H1 (cell line): ENCODE measurements around the gene RABEP2. TPM values are rescaled to one million over a fixed set of nuclear protein-coding genes. Genes with fewer than 3 reads are reported as not detected.

Experiments used
- CTCF ChIA-PET: fragments of 300-600 bp; sonication (Branson Sonifier 250); formaldehyde crosslinking; loops from one replicate; lab custom pipeline; 2021; ENCODE audit not compliant: partially characterized antibody; lab: Charles Lee
- POLR2A ChIA-PET: fragments of 300-600 bp; sonication (Branson Sonifier 250); formaldehyde crosslinking; loops from one replicate; lab custom pipeline; 2021; ENCODE audit warnings: inconsistent platforms; ENCODE audit not compliant: partially characterized antibody; lab: Charles Lee
- DNase-seq, 2 experiments: peaks; one replicate each; pipeline versions ENCODE4 v3.0.0 to v3.0.0-alpha.2; 2010 to 2022; ENCODE audit warnings: low spot score in 2 of 2, low read depth in 1 of 2, mixed read lengths in 1 of 2
- FAIRE-seq: peaks from 2 replicates; lab custom pipeline; 2011; peaks lifted over from hg19 to GRCh38; lab: Jason Lieb, UNC
- H2AFZ ChIP-seq: 2 replicates; pipeline ENCODE4 v1.8.1; 2012; ENCODE audit warnings: low read length, inconsistent platforms
- H2AK5ac ChIP-seq: 2 replicates; pipeline ENCODE4 v1.6.1; 2013; ENCODE audit warnings: low read depth, low read length
- H2BK120ac ChIP-seq: replicated peaks from 2 replicates; pipeline ENCODE3; 2013; ENCODE audit warnings: low read depth, low read length, inconsistent platforms
- H2BK12ac ChIP-seq: 2 replicates; pipeline ENCODE4 v1.6.1; 2013; ENCODE audit warnings: low read depth, low read length
- H2BK15ac ChIP-seq: 2 replicates; pipeline ENCODE4 v1.6.1; 2013; ENCODE audit warnings: low read length
- H2BK20ac ChIP-seq: 2 replicates; pipeline ENCODE4 v1.6.1; 2013; ENCODE audit warnings: low read length
- H2BK5ac ChIP-seq: 2 replicates; pipeline ENCODE4 v1.6.1; 2013; ENCODE audit warnings: low read depth, low read length
- H3K14ac ChIP-seq: 2 replicates; pipeline ENCODE4 v1.6.1; 2013; ENCODE audit warnings: inconsistent platforms; ENCODE audit not compliant: insufficient read length
- H3K18ac ChIP-seq: 2 replicates; pipeline ENCODE4 v1.6.1; 2013; ENCODE audit warnings: low read length; ENCODE audit errors: extremely low read depth
- H3K23ac ChIP-seq: 2 replicates; pipeline ENCODE4 v1.6.1; 2013; ENCODE audit warnings: inconsistent platforms; ENCODE audit not compliant: insufficient read length
- H3K23me2 ChIP-seq: 2 replicates; pipeline ENCODE4 v1.6.1; 2013; ENCODE audit warnings: low read depth, low read length
- H3K27ac ChIP-seq: 2 replicates; pipeline ENCODE4 v1.6.1; 2011; ENCODE audit warnings: low read depth, low read length, inconsistent platforms
- H3K27me3 ChIP-seq, 4 experiments: replicated peaks in 1 of 4; 1 replicate in 1 of 4; 2 replicates in 3 of 4; pipeline versions ENCODE4 v1.6.1 to v1.8.1; 2011 to 2013; ENCODE audit warnings: low read length in 3 of 4, mild to moderate bottlenecking in 3 of 4, inconsistent platforms in 2 of 4, mixed read lengths in 2 of 4, moderate library complexity in 1 of 4; ENCODE audit not compliant: control insufficient read depth in 3 of 4, insufficient read depth in 3 of 4; ENCODE audit errors: extremely low read depth in 1 of 4
- H3K36me3 ChIP-seq, 4 experiments: 2 replicates each; pipeline versions ENCODE4 v1.6.1 to v1.8.1; 2011 to 2013; ENCODE audit warnings: mild to moderate bottlenecking in 4 of 4, low read length in 3 of 4, moderate library complexity in 2 of 4, control low read depth in 1 of 4, inconsistent platforms in 1 of 4; ENCODE audit not compliant: insufficient read depth in 4 of 4, control insufficient read depth in 2 of 4
- H3K4ac ChIP-seq: replicated peaks from 2 replicates; pipeline ENCODE3; 2013; ENCODE audit warnings: low read length, low read depth, mixed read lengths, inconsistent platforms; ENCODE audit not compliant: insufficient read length
- H3K4me1 ChIP-seq, 4 experiments: replicated peaks in 1 of 4; 1 replicate in 1 of 4; 2 replicates in 3 of 4; pipeline versions ENCODE4 v1.6.1 to v1.8.1; 2011 to 2013; ENCODE audit warnings: low read length in 3 of 4, inconsistent platforms in 2 of 4, mixed read lengths in 1 of 4; ENCODE audit not compliant: insufficient read depth in 4 of 4, control insufficient read depth in 3 of 4
- H3K4me2 ChIP-seq, 2 experiments: 2 replicates each; pipeline versions ENCODE4 v1.6.1 to v1.8.1; 2011 to 2013; ENCODE audit warnings: low read depth in 2 of 2, low read length in 2 of 2, control low read depth in 1 of 2, inconsistent platforms in 1 of 2, mild to moderate bottlenecking in 1 of 2; ENCODE audit not compliant: insufficient read depth in 1 of 2
- H3K4me3 ChIP-seq, 4 experiments: fragments of 200-600, 300-600 bp in 1 of 4; sonication (generic), shearing (Covaris generic), sonication (Bioruptor Twin) in 1 of 4; 2 replicates each; pipeline versions ENCODE4 v1.5.1 to v1.8.1; 2011 to 2016; ENCODE audit warnings: low read length in 4 of 4, low read depth in 3 of 4, control low read depth in 2 of 4, inconsistent platforms in 2 of 4, mild to moderate bottlenecking in 2 of 4, mixed read lengths in 1 of 4, moderate library complexity in 1 of 4; ENCODE audit not compliant: insufficient read depth in 2 of 4; ENCODE audit errors: extremely low read depth in 1 of 4
- H3K56ac ChIP-seq: replicated peaks from 2 replicates; pipeline ENCODE3; 2013; ENCODE audit warnings: low read depth, mild to moderate bottlenecking, mixed read lengths, low read length, inconsistent platforms; ENCODE audit not compliant: insufficient read length
- H3K79me1 ChIP-seq: 2 replicates; pipeline ENCODE4 v1.6.1; 2013; ENCODE audit warnings: low read depth, low read length, control low read depth
- H3K79me2 ChIP-seq, 2 experiments: 2 replicates each; pipeline versions ENCODE4 v1.6.1 to v1.8.1; 2012 to 2013; ENCODE audit warnings: low read length in 2 of 2, mild to moderate bottlenecking in 2 of 2, inconsistent platforms in 1 of 2; ENCODE audit not compliant: insufficient read depth in 2 of 2, control insufficient read depth in 1 of 2
- H3K9ac ChIP-seq, 4 experiments: replicated peaks in 1 of 4; 1 replicate in 1 of 4; 2 replicates in 3 of 4; pipeline versions ENCODE4 v1.6.1 to v1.8.1; 2011 to 2013; ENCODE audit warnings: low read depth in 3 of 4, low read length in 3 of 4, control low read depth in 2 of 4, mild to moderate bottlenecking in 2 of 4, moderate library complexity in 2 of 4, inconsistent platforms in 1 of 4; ENCODE audit errors: extremely low read depth in 1 of 4
- H3K9me3 ChIP-seq, 2 experiments: 2 replicates each; pipeline versions ENCODE4 v1.6.1 to v1.8.1; 2012 to 2013; ENCODE audit warnings: mild to moderate bottlenecking in 2 of 2, moderate library complexity in 2 of 2, control low read depth in 1 of 2, inconsistent platforms in 1 of 2, low read depth in 1 of 2, low read length in 1 of 2, mixed read lengths in 1 of 2; ENCODE audit not compliant: insufficient read depth in 2 of 2
- H4K20me1 ChIP-seq, 2 experiments: replicated peaks in 1 of 2; 2 replicates each; pipeline versions ENCODE3 to v1.8.1; 2011 to 2013; ENCODE audit warnings: inconsistent platforms in 2 of 2, low read length in 2 of 2, mild to moderate bottlenecking in 1 of 2; ENCODE audit not compliant: insufficient read depth in 2 of 2, control insufficient read depth in 1 of 2
- H4K5ac ChIP-seq: 2 replicates; pipeline ENCODE4 v1.6.1; 2013; ENCODE audit warnings: low read length, low read depth, mixed read lengths, inconsistent platforms; ENCODE audit not compliant: insufficient read length
- H4K8ac ChIP-seq: 2 replicates; pipeline ENCODE4 v1.8.0; 2013; ENCODE audit warnings: mild to moderate bottlenecking, moderate library complexity, low read length, inconsistent platforms; ENCODE audit not compliant: insufficient read depth; ENCODE audit errors: extremely low read depth
- H4K91ac ChIP-seq: replicated peaks from 2 replicates; pipeline ENCODE3; 2013; ENCODE audit warnings: low read length, mixed read lengths, inconsistent platforms; ENCODE audit not compliant: insufficient read length
- ATF2 ChIP-seq: IDR thresholded peaks from 2 replicates; pipeline ENCODE4 v1.6.1; 2012; ENCODE audit warnings: low read length, inconsistent platforms
- ATF3 ChIP-seq: IDR thresholded peaks from 2 replicates; pipeline ENCODE4 v1.6.1; 2011; ENCODE audit warnings: low read depth, mild to moderate bottlenecking, low read length; ENCODE audit not compliant: insufficient read depth
- CBX8 ChIP-seq: fragments of 300-800, 300-1000 bp; sonication (generic); IDR thresholded peaks from 2 replicates; pipeline ENCODE4 v1.7.1; 2016; ENCODE audit warnings: low read depth, low read length, borderline replicate concordance
- CTBP2 ChIP-seq: IDR thresholded peaks from 2 replicates; pipeline ENCODE4 v1.7.0; 2011; ENCODE audit warnings: borderline replicate concordance, mild to moderate bottlenecking, moderate library complexity, mixed read lengths, low read length; ENCODE audit not compliant: insufficient read depth, insufficient read length
- FOSL1 ChIP-seq: IDR thresholded peaks from 2 replicates; pipeline ENCODE4 v1.6.1; 2011; ENCODE audit warnings: mild to moderate bottlenecking, low read depth, low read length, moderate library complexity; ENCODE audit not compliant: insufficient read depth
- POU5F1 ChIP-seq: IDR thresholded peaks from 2 replicates; pipeline ENCODE4 v1.6.1; 2011; ENCODE audit warnings: low read depth, mild to moderate bottlenecking, low read length, moderate library complexity
- RBBP5 ChIP-seq: IDR thresholded peaks from 2 replicates; pipeline ENCODE4 v1.7.1; 2012; ENCODE audit warnings: low read depth, mild to moderate bottlenecking, inconsistent platforms, low read length, moderate library complexity, borderline replicate concordance
- RXRA ChIP-seq: IDR thresholded peaks from 2 replicates; pipeline ENCODE4 v1.6.1; 2011; ENCODE audit warnings: low read depth, mild to moderate bottlenecking, low read length, moderate library complexity; ENCODE audit not compliant: insufficient read depth
- YY1 ChIP-seq: IDR thresholded peaks from 2 replicates; pipeline ENCODE4 v1.6.1; 2011; ENCODE audit warnings: low read depth, mild to moderate bottlenecking, low read length
- WGBS, 2 experiments: shearing (Covaris generic) in 1 of 2; methylation state at CpG; one replicate each; pipeline versions ENCODE4 v1.1.6 to v1.1.7; 2013 to 2015; ENCODE audit warnings: low lambda C conversion rate in 2 of 2, mixed read lengths in 2 of 2, inconsistent platforms in 1 of 2, low coverage in 1 of 2, missing lambda C conversion rate in 1 of 2; ENCODE audit not compliant: insufficient replicate concordance in 2 of 2, insufficient coverage in 1 of 2, insufficient read length in 1 of 2; ENCODE audit errors: extremely low coverage in 1 of 2, missing lambda C conversion rate in 1 of 2; 5-methylcytosine and 5-hydroxymethylcytosine counted together
- polyA plus RNA-seq, 7 experiments: library from polyadenylated mRNA; depleted of rRNA in 3 of 7; stranded (reverse) in 5 of 7; unstranded in 2 of 7; fragments of >200 nt in 5 of 7; fragments of 200-250 nt in 2 of 7; gene quantifications; 1 replicate in 5 of 7; 2 replicates in 1 of 7; 4 replicates in 1 of 7; pipeline versions ENCODE4 v1.2.1 to v1.2.3, GENCODE V29; 2011 to 2013; ENCODE audit warnings: missing spikeins in 2 of 7, mixed read lengths in 2 of 7
- total RNA-seq: library from RNA; stranded (reverse); fragmentation: NEBNext Ultra II Directional; extraction: Animal tissue kit (Norgen Biotek cat#: 25700); gene quantifications from 2 replicates; pipeline ENCODE4 v1.2.1, GENCODE V29; 2021

Gene RABEP2
- total and polyA plus RNA-seq, 2 of the 8 experiments (the other 6 are each of a cell fraction or from before 2014, with no cell fraction given): 10.4 to 14.9 TPM

- H3K23me2 ChIP-seq: peaks cover 13% of the 10 kb centered on the region
- no peak overlapping the region for H3K4ac ChIP-seq
- peak overlapping the region; percentile 59; the same call in 1 of the 2 replicates for H3K27ac ChIP-seq
- peak overlapping the region; percentile 71; the same call in 1 of the 2 replicates for H3K18ac ChIP-seq
- no peak overlapping the region for H2AK5ac ChIP-seq
- no peak overlapping the region for H2BK20ac ChIP-seq
- FAIRE-seq (no peak), DNase-seq (no peak)
- H4K91ac ChIP-seq: peak overlapping the region; percentile 59
- no peaks in the 10 kb centered on the region for H3K79me2 ChIP-seq
- H2BK12ac ChIP-seq: no peak overlapping the region
- WGBS, 2 experiments: 4% methylated on average over 26 of the region's 27 CpGs; no CpG with 5 or more reads in 1 of the 2 experiments
- H3K9ac ChIP-seq: peak overlapping the region; percentile 69 to 77 (median 72)
- peaks cover 0 to 8% (median 7%) of the 10 kb centered on the region in 4 experiments; a peak in 2 of 7 replicates for H3K27me3 ChIP-seq
- H3K79me1 ChIP-seq: no peaks in the 10 kb centered on the region; the same call in none of the 2 replicates
- no peaks in the 10 kb centered on the region for H3K36me3 ChIP-seq
- no peak overlapping the region for H2AFZ ChIP-seq
- peak overlapping the region; percentile 78 to 84 for H3K4me2 ChIP-seq
- peak overlapping the region; percentile 35; the same call in 1 of the 2 replicates for H4K8ac ChIP-seq
- ChIA-PET CTCF (interaction anchor here (1.5 to 2.7 kb wide), 3 partner anchors 10 to 65 kb away, joined by 3 to 18 read pairs (median 4); no protein-coding TSS in a partner anchor), POLR2A (interaction anchor here (0.7 to 13.3 kb wide), 16 partner anchors 9 to 94 kb away, joined by 3 to 164 read pairs (median 4); partner anchors contain the start of genes ATXN2L, RABEP2, SH2B1 and TUFM)
- H3K14ac ChIP-seq: peak overlapping the region; percentile 18
- peaks cover 2 to 3% of the 10 kb centered on the region in 2 experiments for H4K20me1 ChIP-seq
- no peak overlapping the region for H2BK5ac ChIP-seq
- peaks cover 0 to 41% (median 30%) of the 10 kb centered on the region in 4 experiments; a peak in 6 of 7 replicates for H3K4me1 ChIP-seq
- no peak overlapping the region for H2BK15ac ChIP-seq
- H3K9me3 ChIP-seq: no peaks in the 10 kb centered on the region
- H3K56ac ChIP-seq: peak overlapping the region; percentile 8
- peak overlapping the region; percentile 61 to 78 (median 68) for H3K4me3 ChIP-seq
- peak overlapping the region; percentile 25 for H4K5ac ChIP-seq
- H2BK120ac ChIP-seq: no peak overlapping the region
- H3K23ac ChIP-seq: no peak overlapping the region
- no peak for TF ChIP-seq ATF3
- no peak for TF ChIP-seq ATF2
- TF ChIP-seq RXRA: no peak
- no peak for TF ChIP-seq FOSL1
- TF ChIP-seq CTBP2: no peak
- TF ChIP-seq CBX8: no peak
- no peak for TF ChIP-seq YY1
- no peak for TF ChIP-seq RBBP5
- no peak for TF ChIP-seq POU5F1
These were observed 45.7 kb downstream of the RABEP2 start for GRCh38 chr16:28879261-28879840.
